ENCODE measurements around the gene PDXK. TPM values are rescaled to one million over a fixed set of nuclear protein-coding genes. Genes with fewer than 3 reads are reported as not detected.

The PDXK gene
- total and polyA plus RNA-seq, 2 of the 13 experiments (the other 11 are each of a cell fraction or from before 2014, with no cell fraction given) = 114 to 184 TPM

DNA sequence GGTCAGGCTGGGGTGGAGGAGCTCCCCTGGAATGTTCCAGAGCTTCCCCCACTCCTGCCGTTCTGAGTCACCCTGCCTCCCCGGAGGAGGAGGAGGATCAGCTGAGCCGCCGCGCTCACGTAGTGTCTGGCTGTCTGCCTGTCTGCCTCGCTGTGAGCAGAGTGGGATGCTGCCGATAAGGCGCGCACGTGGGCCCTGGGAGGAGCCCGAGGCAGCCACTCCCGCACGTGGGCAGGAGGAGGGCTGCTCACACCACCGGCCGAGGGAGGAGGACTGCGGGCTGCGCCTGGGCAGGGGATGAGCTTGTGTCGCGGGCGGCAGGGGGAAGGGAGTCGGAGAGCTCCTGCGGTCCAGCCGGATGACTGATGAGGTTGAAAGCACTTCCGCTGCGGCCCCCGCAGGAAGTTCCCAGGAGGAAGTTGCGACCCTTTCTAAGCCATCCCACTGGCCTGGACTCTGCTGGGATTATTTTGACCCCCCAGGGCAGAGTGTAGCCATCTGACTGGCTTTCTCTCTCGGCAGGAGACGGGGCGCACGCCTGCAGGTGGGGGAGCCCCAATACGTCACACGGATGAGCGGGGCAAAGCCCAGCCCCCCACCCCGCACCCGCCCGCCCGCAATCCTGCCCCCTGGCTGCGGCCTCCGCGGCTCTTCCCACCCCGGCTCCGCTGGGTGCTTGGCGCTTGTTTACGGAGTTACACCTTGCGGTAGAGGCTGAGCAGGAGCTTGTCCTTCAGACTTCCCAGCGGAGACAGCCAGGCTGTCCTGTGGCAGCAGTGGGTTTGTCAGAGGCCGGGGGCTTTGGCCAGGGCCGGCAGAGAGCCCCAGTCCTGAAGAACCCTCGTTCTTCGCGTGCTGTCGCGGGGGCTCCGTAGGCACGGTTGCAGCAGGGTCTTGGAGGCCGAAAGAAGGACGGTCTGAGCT is 9.8 kb downstream of the PDXK start (continued):
- TF ChIP-seq, protein P1, sequence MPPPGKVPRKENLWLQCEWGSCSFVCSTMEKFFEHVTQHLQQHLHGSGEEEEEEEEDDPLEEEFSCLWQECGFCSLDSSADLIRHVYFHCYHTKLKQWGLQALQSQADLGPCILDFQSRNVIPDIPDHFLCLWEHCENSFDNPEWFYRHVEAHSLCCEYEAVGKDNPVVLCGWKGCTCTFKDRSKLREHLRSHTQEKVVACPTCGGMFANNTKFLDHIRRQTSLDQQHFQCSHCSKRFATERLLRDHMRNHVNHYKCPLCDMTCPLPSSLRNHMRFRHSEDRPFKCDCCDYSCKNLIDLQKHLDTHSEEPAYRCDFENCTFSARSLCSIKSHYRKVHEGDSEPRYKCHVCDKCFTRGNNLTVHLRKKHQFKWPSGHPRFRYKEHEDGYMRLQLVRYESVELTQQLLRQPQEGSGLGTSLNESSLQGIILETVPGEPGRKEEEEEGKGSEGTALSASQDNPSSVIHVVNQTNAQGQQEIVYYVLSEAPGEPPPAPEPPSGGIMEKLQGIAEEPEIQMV (CRISPR knock-in tag; IDR thresholded peaks at IDR 0.05; ENCODE audit: low read depth) = peak; percentile 49; the same call in 1 of the 2 replicates
- TF ChIP-seq, protein P2, sequence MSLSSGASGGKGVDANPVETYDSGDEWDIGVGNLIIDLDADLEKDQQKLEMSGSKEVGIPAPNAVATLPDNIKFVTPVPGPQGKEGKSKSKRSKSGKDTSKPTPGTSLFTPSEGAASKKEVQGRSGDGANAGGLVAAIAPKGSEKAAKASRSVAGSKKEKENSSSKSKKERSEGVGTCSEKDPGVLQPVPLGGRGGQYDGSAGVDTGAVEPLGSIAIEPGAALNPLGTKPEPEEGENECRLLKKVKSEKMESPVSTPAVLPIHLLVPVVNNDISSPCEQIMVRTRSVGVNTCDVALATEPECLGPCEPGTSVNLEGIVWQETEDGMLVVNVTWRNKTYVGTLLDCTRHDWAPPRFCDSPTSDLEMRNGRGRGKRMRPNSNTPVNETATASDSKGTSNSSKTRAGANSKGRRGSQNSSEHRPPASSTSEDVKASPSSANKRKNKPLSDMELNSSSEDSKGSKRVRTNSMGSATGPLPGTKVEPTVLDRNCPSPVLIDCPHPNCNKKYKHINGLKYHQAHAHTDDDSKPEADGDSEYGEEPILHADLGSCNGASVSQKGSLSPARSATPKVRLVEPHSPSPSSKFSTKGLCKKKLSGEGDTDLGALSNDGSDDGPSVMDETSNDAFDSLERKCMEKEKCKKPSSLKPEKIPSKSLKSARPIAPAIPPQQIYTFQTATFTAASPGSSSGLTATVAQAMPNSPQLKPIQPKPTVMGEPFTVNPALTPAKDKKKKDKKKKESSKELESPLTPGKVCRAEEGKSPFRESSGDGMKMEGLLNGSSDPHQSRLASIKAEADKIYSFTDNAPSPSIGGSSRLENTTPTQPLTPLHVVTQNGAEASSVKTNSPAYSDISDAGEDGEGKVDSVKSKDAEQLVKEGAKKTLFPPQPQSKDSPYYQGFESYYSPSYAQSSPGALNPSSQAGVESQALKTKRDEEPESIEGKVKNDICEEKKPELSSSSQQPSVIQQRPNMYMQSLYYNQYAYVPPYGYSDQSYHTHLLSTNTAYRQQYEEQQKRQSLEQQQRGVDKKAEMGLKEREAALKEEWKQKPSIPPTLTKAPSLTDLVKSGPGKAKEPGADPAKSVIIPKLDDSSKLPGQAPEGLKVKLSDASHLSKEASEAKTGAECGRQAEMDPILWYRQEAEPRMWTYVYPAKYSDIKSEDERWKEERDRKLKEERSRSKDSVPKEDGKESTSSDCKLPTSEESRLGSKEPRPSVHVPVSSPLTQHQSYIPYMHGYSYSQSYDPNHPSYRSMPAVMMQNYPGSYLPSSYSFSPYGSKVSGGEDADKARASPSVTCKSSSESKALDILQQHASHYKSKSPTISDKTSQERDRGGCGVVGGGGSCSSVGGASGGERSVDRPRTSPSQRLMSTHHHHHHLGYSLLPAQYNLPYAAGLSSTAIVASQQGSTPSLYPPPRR (CRISPR knock-in tag; IDR thresholded peaks at IDR 0.05; ENCODE audit: borderline replicate concordance) = peak; percentile 59; the same call in 1 of the 2 replicates
- TF ChIP-seq, protein P3, sequence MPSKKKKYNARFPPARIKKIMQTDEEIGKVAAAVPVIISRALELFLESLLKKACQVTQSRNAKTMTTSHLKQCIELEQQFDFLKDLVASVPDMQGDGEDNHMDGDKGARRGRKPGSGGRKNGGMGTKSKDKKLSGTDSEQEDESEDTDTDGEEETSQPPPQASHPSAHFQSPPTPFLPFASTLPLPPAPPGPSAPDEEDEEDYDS (CRISPR knock-in tag; IDR thresholded peaks at IDR 0.05) = peak; percentile 64
- TF ChIP-seq, protein P4, sequence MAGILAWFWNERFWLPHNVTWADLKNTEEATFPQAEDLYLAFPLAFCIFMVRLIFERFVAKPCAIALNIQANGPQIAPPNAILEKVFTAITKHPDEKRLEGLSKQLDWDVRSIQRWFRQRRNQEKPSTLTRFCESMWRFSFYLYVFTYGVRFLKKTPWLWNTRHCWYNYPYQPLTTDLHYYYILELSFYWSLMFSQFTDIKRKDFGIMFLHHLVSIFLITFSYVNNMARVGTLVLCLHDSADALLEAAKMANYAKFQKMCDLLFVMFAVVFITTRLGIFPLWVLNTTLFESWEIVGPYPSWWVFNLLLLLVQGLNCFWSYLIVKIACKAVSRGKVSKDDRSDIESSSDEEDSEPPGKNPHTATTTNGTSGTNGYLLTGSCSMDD (CRISPR knock-in tag; IDR thresholded peaks at IDR 0.05) = no peak
- TF ChIP-seq, protein P5, sequence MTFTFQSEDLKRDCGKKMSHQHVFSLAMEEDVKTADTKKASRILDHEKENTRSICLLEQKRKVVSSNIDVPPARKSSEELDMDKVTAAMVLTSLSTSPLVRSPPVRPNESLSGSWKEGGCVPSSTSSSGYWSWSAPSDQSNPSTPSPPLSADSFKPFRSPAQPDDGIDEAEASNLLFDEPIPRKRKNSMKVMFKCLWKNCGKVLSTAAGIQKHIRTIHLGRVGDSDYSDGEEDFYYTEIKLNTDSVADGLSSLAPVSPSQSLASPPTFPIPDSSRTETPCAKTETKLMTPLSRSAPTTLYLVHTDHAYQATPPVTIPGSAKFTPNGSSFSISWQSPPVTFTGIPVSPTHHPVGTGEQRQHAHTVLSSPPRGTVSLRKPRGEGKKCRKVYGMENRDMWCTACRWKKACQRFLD (CRISPR knock-in tag; IDR thresholded peaks at IDR 0.05; ENCODE audit: borderline replicate concordance) = peak; percentile 77
- TF ChIP-seq MLLT10 (CRISPR knock-in tag; IDR thresholded peaks at IDR 0.05) (no peak), RFXAP (CRISPR knock-in tag; IDR thresholded peaks at IDR 0.05; ENCODE audit: borderline replicate concordance) (peak; percentile 83; the same call in 1 of the 2 replicates), ZBTB42 (CRISPR knock-in tag; IDR thresholded peaks at IDR 0.05) (peak; percentile 73), HNRNPL (IDR thresholded peaks at IDR 0.05; ENCODE audit: low read depth, low read length) (0 out of 2 replicates have a peak, but pooled peaks have one; percentile 45), ZNF839 (CRISPR knock-in tag; IDR thresholded peaks at IDR 0.05; ENCODE audit: borderline replicate concordance) (no peak), ZNF34 (CRISPR knock-in tag; IDR thresholded peaks at IDR 0.05; ENCODE audit: borderline replicate concordance) (no peak), RAD51 (IDR thresholded peaks at IDR 0.05; ENCODE audit: borderline replicate concordance) (no peak), AHR (CRISPR knock-in tag; IDR thresholded peaks at IDR 0.05) (peak; percentile 74; the same call in 1 of the 2 replicates)
- TF ChIP-seq, protein P6, sequence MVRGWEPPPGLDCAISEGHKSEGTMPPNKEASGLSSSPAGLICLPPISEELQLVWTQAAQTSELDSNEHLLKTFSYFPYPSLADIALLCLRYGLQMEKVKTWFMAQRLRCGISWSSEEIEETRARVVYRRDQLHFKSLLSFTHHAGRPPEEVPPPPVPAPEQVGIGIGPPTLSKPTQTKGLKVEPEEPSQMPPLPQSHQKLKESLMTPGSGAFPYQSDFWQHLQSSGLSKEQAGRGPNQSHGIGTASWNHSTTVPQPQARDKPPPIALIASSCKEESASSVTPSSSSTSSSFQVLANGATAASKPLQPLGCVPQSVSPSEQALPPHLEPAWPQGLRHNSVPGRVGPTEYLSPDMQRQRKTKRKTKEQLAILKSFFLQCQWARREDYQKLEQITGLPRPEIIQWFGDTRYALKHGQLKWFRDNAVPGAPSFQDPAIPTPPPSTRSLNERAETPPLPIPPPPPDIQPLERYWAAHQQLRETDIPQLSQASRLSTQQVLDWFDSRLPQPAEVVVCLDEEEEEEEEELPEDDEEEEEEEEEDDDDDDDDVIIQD (CRISPR knock-in tag; IDR thresholded peaks at IDR 0.05; ENCODE audit: low read depth) = no peak; the same call in 1 of the 2 replicates
- TF ChIP-seq, protein P7, sequence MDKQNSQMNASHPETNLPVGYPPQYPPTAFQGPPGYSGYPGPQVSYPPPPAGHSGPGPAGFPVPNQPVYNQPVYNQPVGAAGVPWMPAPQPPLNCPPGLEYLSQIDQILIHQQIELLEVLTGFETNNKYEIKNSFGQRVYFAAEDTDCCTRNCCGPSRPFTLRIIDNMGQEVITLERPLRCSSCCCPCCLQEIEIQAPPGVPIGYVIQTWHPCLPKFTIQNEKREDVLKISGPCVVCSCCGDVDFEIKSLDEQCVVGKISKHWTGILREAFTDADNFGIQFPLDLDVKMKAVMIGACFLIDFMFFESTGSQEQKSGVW (CRISPR knock-in tag; IDR thresholded peaks at IDR 0.05; ENCODE audit: borderline replicate concordance) = no peak

All from HepG2 (cell line).